Pericardium fibroblast (primary cell): ENCODE data around the gene GALK2. TPM values are rescaled to one million over a fixed set of nuclear protein-coding genes. Genes with fewer than 3 reads are reported as not detected.

ENCODE experiments used
- total RNA-seq: library from RNA; depleted of rRNA; stranded (reverse); fragments of >200 nt; gene quantifications from 2 replicates; pipeline ENCODE4 v1.2.3, GENCODE V29; 2015

Gene GALK2
- total RNA-seq: 22.6 and 26.9 TPM in 2 replicates

DNA sequence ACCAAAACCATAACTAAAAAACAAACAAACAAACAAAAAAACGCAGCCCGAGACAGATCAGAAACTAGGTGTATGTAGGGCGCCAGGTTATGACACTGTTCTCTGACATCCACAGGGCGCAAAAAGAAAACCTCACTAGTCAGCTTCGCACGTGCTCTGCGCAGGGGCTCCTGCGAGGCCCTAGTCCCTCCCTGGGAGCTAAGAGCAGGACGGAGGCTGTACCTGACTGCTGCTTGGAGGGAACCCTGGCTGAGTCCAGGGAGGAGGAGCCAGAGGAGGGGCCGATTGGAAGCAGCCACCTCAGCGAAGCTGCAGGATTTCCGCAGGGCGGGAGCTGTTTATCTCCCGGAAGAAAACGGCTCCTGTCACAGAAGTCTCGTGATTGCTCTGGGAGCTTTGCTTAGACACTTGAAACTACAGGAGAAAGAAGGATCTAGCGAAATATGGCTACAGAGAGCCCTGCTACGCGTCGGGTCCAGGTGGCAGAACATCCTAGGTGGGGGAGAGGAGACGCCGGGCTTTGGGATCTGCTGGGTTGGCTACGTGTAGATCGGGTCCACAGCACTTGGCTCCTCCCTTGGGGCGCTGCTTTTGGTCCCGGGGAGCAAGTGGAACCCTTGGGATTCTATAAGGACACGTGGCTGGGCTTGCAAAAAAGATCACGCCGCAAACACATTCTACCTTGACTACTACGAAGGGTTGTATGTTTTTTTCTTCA, at the start of gene GALK2:
Gene GALK2, plus strand, starts transcription at position 368 of the 718 bp plus-strand sequence. Its CDS starts 76 bp downstream, at position 444.

DNA sequence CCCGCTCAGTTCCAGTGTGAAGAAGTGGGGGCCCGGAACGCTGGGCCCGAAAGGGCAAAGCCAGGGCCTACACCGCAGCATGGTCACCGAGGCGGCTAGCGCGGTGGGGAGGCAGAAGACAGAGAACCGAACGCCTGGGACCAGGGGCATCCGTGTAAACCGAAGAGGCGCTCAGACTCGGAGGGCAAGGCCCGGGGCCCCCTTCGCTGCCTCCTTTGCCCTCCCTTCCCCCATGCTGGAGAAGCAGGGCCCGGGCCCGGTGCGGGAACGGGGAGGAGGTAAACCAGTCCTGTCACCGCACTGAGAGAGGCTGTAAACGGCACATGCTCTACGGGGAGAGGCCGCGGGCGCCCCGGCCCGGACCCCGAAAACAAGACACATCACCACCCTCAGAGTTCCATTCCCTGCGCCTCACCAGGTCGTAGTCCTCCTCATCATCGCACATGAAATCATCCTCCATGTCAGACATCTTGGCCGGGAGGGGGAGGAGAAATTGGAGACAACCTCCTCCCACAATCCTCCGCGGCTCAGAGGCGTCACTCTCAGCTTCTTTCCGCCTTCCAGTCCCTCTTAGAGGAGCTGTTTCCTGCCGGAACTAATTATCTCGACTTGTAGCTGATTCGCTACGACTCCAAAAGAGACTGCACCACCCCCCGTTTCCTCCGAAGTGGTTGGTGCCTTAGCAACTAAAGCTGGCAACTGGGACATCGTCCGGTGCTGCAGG, 14.8 kb upstream of the GALK2 start, which contains the start of gene COPS2:
Gene COPS2, minus strand, starts transcription at position 490 of the 724 bp plus-strand sequence. Its CDS starts 21 bp downstream, at position 469.

Other genes starting within 250 kb of the GALK2 start
- 0.09 and 5.6 TPM in 2 replicates for gene SHC4, start 206.3 kb upstream of the GALK2 start, total RNA-seq
- 14.9 and 16.6 TPM in 2 replicates for gene SECISBP2L, start 123.8 kb upstream of the GALK2 start, total RNA-seq
- gene COPS2, start 14.6 kb upstream of the GALK2 start, total RNA-seq: 41.4 and 48.3 TPM in 2 replicates